ENCODE data around the gene KLB. TPM values are rescaled to one million over a fixed set of nuclear protein-coding genes. Genes with fewer than 3 reads are reported as not detected.

KLB gene
- polyA plus RNA-seq, 3 donors: not detected

- Mint-ChIP-seq H3K4me3 (no peak overlapping the region), H3K4me1 (no peaks in the 10 kb centered on the region), H3K27me3 (ENCODE audit: low read depth in 3 of 3) (no peaks in the 10 kb centered on the region), H3K27ac (no peak overlapping the region), H3K36me3 (peaks cover 39 to 56% of the 10 kb centered on the region in 2 donors), H3K9me3 (no peaks in the 10 kb centered on the region)
- no peak overlapping the region for H3K27ac ChIP-seq (ENCODE audit: low read depth in 1 of 2, low read length in 2 of 2)
- H3K9ac ChIP-seq (ENCODE audit: insufficient read depth, low read length, poor library complexity, severe bottlenecking): no peak overlapping the region
- DNase-seq: no peak
- no peaks in the 10 kb centered on the region for H3K4me1 ChIP-seq (ENCODE audit: control insufficient read depth in 1 of 2, insufficient read depth in 2 of 2, low read length in 2 of 2)
- no peaks in the 10 kb centered on the region for H3K27me3 ChIP-seq (ENCODE audit: control insufficient read depth in 2 of 2, insufficient read depth in 2 of 2, low read length in 2 of 2)
- peaks cover 32 to 44% of the 10 kb centered on the region in 2 donors for H3K36me3 ChIP-seq (replicated peaks in 1 of 2; ENCODE audit: control insufficient read depth in 1 of 2, insufficient read depth in 2 of 2, low read length in 2 of 2)
- intact Hi-C loops (cut with micrococcal nuclease): no loop called here
- H3K4me2 ChIP-seq (replicated peaks; ENCODE audit: extremely low read depth, low read length, poor library complexity, severe bottlenecking): no peak overlapping the region
- no peaks in the 10 kb centered on the region for H4K20me1 ChIP-seq (ENCODE audit: insufficient read depth, low read length)
- no peaks in the 10 kb centered on the region for H3K79me2 ChIP-seq (ENCODE audit: insufficient read depth, low read length)
- no peaks in the 10 kb centered on the region for H3K9me3 ChIP-seq (replicated peaks in 1 of 2; ENCODE audit: control insufficient read depth in 1 of 2, insufficient read depth in 1 of 2, low read length in 2 of 2)
- no peak overlapping the region for H3K4me3 ChIP-seq (replicated peaks in 1 of 3; ENCODE audit: low read depth in 2 of 3, low read length in 3 of 3)
- TF ChIP-seq CTCF (IDR thresholded peaks at IDR 0.05): no peak
- no peak overlapping the region for H2AFZ ChIP-seq (ENCODE audit: insufficient read depth, low read depth, low read length, poor library complexity, severe bottlenecking)
These were observed 91.9 kb downstream of the KLB start for GRCh38 chr4:39498727-39499020.

Small RNA genes lying within 50 kb of the gene (small RNA-seq; reads per million reads assigned to genes)
- gene MIR5591 (ENCODE audit: insufficient read length, low read depth) (not detected), gene RF00019 (ENCODE audit: insufficient read length, low read depth) (not detected), gene RNU6-887P (ENCODE audit: insufficient read length, low read depth) (not detected)

Other genes with a start within 250 kb of the KLB start
- 10 to 100 TPM in 1 of 3 donors, 1 to 10 TPM in 2; 1.7 to 11.4 (median 2.0) TPM for gene WDR19, start 224.4 kb upstream of the KLB start, polyA plus RNA-seq
- 10 to 100 TPM in 2 of 3 donors, 1 to 10 TPM in 1; 8.7 to 15.0 (median 14.6) TPM for gene RFC1, start 40.6 kb upstream of the KLB start, polyA plus RNA-seq
- 1,000 to 10,000 TPM in 1 of 3 donors, 100 to 1,000 TPM in 2; 821 to 1,937 (median 828) TPM for gene RPL9, start 52.0 kb downstream of the KLB start, polyA plus RNA-seq
- gene LIAS, start 52.1 kb downstream of the KLB start, polyA plus RNA-seq: 1 to 10 TPM; 7.2 to 8.9 (median 7.8) TPM
- 10 to 100 TPM in 2 of 3 donors, 1 to 10 TPM in 1; 4.6 to 19.7 (median 16.7) TPM for gene UGDH, start 120.5 kb downstream of the KLB start, polyA plus RNA-seq
- gene SMIM14, start 231.9 kb downstream of the KLB start, polyA plus RNA-seq: 100 to 1,000 TPM in 2 of 3 donors, 10 to 100 TPM in 1; 13.6 to 152 (median 140) TPM